ENCODE data around the gene PCYOX1L.

The PCYOX1L gene

GRCh38 chr5:149400304-149400703 lies 42.5 kb downstream of the PCYOX1L start:
- Histone ChIP-seq H3K9me3 (ENCODE audit: control insufficient read depth, low read length) (no peaks in the 10 kb centered on the region), H3K4me1 (ENCODE audit: control insufficient read depth, insufficient read depth, low read length, poor library complexity, severe bottlenecking) (peaks cover 43% of the 10 kb centered on the region), H3K4me3 (ENCODE audit: extremely low read depth, insufficient read depth, low read length, poor library complexity, severe bottlenecking) (no peak overlapping the region), H3K36me3 (ENCODE audit: control insufficient read depth, insufficient read depth, low read length) (no peaks in the 10 kb centered on the region), H3K27ac (ENCODE audit: low read depth, low read length, severe bottlenecking) (peak overlapping the region; percentile 60)
- 76 to 77% methylated on average over 4 to 5 of the region's 6 CpGs for WGBS, 2 experiments (ENCODE audit: insufficient coverage in 2 of 2)

GRCh38 chr5:149401051-149401450 lies 43.2 kb downstream of the PCYOX1L start:
- Histone ChIP-seq H3K27ac (ENCODE audit: low read depth, low read length, severe bottlenecking) (no peak overlapping the region), H3K36me3 (ENCODE audit: control insufficient read depth, insufficient read depth, low read length) (no peaks in the 10 kb centered on the region), H3K9me3 (ENCODE audit: control insufficient read depth, low read length) (no peaks in the 10 kb centered on the region), H3K4me1 (ENCODE audit: control insufficient read depth, insufficient read depth, low read length, poor library complexity, severe bottlenecking) (peaks cover 51% of the 10 kb centered on the region), H3K4me3 (ENCODE audit: extremely low read depth, insufficient read depth, low read length, poor library complexity, severe bottlenecking) (no peak overlapping the region)
- 100% methylated on average over 1 of the region's 2 CpGs for WGBS, 2 experiments (ENCODE audit: insufficient coverage in 2 of 2)

DNA sequence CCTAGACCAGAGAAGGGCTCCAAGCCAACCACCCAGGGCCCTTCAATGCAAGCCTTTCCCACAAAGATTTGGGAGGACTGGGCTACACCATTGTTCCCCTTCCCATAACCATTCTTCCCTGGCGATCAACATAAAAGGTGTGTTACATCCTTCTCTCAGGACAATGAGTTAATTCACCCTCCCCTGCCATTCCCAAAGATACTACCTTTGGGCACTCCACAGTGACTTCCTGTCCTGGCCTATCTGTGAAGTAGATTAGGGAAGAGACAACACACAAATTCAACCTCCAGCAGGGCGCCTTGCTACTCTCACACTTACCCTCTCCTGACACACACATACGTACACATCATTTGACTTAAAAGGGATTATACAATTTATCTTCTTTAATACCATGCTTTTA lies 44.4 kb downstream of the PCYOX1L start:
- Histone ChIP-seq H3K4me1 (ENCODE audit: control insufficient read depth, insufficient read depth, low read length, poor library complexity, severe bottlenecking) (peaks cover 61% of the 10 kb centered on the region), H3K36me3 (ENCODE audit: control insufficient read depth, insufficient read depth, low read length) (no peaks in the 10 kb centered on the region), H3K9me3 (ENCODE audit: control insufficient read depth, low read length) (no peaks in the 10 kb centered on the region), H3K27ac (ENCODE audit: low read depth, low read length, severe bottlenecking) (no peak overlapping the region), H3K4me3 (ENCODE audit: extremely low read depth, insufficient read depth, low read length, poor library complexity, severe bottlenecking) (no peak overlapping the region)
- 86% methylated on average over 1 of the region's 3 CpGs; no CpG with 5 or more reads in 1 of the 2 experiments for WGBS, 2 experiments (ENCODE audit: insufficient coverage in 2 of 2)

- 91% methylated on average over 11 to 13 of the region's 15 CpGs for WGBS, 2 experiments (ENCODE audit: insufficient coverage in 2 of 2)
- H3K4me1 ChIP-seq (ENCODE audit: control insufficient read depth, insufficient read depth, low read length, poor library complexity, severe bottlenecking), result peaks cover 71% of the 10 kb centered on the region
- no peaks in the 10 kb centered on the region for H3K36me3 ChIP-seq (ENCODE audit: control insufficient read depth, insufficient read depth, low read length)
- H3K4me3 ChIP-seq (ENCODE audit: extremely low read depth, insufficient read depth, low read length, poor library complexity, severe bottlenecking), result no peak overlapping the region
- no peaks in the 10 kb centered on the region for H3K9me3 ChIP-seq (ENCODE audit: control insufficient read depth, low read length)
- H3K27ac ChIP-seq (ENCODE audit: low read depth, low read length, severe bottlenecking), result peak overlapping the region; percentile 77
Measured at GRCh38 chr5:149403923-149404745, 46.3 kb downstream of the PCYOX1L start.

DNA sequence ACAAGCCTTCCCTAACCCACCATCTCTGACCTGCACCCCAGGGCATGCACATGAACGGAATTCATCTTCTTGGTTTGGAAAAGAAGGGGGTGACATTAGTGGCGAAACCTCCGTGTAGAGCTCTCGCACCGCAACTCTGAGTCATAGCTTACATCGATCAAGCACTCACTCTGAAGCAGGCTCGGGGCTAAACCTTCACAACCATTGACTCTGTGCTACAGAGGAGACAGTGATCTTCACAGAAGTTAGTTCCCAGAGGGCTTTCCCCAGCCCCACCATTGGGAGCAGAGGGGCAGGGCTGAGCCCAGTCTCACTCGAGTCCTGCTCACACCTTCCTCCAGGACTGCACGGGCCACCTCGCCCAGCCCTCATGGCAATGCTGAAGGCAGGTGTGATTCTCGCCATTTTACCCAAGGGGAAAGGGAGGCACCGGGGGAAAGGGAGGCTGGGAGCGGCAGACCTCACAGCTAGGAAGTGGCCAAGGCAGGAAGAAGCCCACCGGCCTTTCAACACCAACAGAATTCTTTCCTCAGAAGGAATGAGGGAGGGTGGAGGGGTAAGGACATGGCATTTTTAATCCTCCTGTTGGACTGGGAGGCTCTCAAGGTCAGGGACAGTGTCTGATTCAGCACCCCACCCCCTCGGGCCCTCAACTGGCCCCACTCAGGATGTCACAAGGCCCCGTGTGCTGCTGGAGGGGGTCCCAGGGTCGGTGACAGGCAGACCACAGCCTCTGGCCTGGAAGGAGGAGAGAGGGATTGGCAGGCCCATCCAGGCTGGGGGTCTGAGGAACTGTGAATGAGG lies 47.1 kb downstream of the PCYOX1L start:
- Histone ChIP-seq H3K36me3 (ENCODE audit: control insufficient read depth, insufficient read depth, low read length) (no peaks in the 10 kb centered on the region), H3K9me3 (ENCODE audit: control insufficient read depth, low read length) (no peaks in the 10 kb centered on the region), H3K4me1 (ENCODE audit: control insufficient read depth, insufficient read depth, low read length, poor library complexity, severe bottlenecking) (peaks cover 69% of the 10 kb centered on the region), H3K4me3 (ENCODE audit: extremely low read depth, insufficient read depth, low read length, poor library complexity, severe bottlenecking) (no peak overlapping the region), H3K27ac (ENCODE audit: low read depth, low read length, severe bottlenecking) (peak overlapping the region; percentile 77)
- 77 to 85% methylated on average over 11 of the region's 17 CpGs for WGBS, 2 experiments (ENCODE audit: insufficient coverage in 2 of 2)

DNA sequence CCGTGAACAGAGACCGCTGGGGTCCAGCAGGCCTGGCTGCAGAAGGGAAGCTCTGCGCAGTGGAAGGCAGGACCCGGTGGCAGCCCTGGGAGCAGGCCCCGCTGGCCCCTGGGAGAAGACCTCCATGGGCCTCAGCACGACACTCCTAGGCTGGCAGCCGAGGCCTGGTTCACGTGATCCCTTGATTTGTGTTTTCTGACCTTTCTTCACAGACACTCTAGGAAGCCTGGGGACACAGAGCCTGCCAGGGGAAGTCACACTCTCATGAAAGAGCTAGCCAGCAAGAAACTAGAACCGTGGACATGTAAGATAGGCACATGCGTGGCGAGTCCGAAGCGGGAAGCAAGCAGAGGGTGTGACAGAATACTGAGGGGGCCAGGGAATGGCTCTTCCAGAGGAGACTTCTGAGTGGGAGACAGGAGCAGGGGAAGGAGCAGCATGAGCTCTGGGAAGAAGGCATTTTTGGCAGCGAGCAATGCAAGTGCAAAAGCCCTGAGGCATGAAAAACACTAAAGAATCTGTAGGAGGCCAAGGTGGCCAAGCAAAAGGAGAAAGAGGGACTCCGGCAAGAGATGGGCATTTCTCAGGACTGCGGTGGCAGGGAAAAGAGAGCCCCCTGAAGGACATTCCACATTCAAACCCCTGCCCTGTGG lies 47.8 kb downstream of the PCYOX1L start:
- no peak overlapping the region for H3K4me3 ChIP-seq (ENCODE audit: extremely low read depth, insufficient read depth, low read length, poor library complexity, severe bottlenecking)
- WGBS, 2 experiments (ENCODE audit: insufficient coverage in 2 of 2), result 88 to 94% methylated on average over 15 to 16 of the region's 16 CpGs
- peak overlapping the region; percentile 77 for H3K27ac ChIP-seq (ENCODE audit: low read depth, low read length, severe bottlenecking)
- peaks cover 69% of the 10 kb centered on the region for H3K4me1 ChIP-seq (ENCODE audit: control insufficient read depth, insufficient read depth, low read length, poor library complexity, severe bottlenecking)
- no peaks in the 10 kb centered on the region for H3K9me3 ChIP-seq (ENCODE audit: control insufficient read depth, low read length)
- no peaks in the 10 kb centered on the region for H3K36me3 ChIP-seq (ENCODE audit: control insufficient read depth, insufficient read depth, low read length)

DNA sequence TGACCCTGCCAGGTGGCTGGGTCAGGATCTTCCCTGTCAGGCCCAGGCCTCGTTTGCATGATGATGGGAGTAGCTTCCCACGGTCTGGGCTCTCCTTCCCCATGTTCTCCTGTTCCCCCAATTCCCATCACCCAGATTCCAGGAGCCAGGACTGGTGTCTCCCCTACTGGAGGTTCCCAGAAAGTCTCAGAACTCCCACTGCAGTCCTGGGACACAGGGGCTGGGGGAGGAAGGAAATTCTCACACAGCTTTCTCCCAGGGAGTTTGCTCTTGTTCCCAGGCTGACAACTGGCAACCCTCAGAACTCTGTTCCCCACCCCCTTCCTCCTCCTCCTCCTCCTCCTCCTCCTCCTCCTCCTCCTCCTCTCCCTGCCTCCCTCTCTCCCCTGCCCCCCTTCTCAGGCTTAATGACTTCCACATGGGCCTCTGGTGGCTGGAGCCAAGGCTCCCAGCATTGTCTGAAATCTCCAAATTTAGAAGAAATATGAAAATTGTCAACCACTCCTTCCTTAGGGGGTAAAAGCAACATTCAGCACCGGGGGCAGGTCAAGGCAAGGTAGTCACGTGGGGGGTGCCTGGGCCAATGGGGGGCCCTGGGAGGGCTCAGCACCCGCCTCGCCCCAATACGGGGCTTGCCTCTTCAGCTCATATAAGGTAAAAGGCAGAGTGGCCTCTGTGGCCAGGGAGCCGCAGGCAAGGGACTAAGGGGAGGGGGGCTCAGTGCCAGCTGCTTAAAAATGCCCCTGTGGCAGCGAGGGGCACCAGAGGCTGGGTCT lies 48.5 kb downstream of the PCYOX1L start:
- H3K36me3 ChIP-seq (ENCODE audit: control insufficient read depth, insufficient read depth, low read length), result no peaks in the 10 kb centered on the region
- 67 to 82% methylated on average over 7 to 9 of the region's 9 CpGs for WGBS, 2 experiments (ENCODE audit: insufficient coverage in 2 of 2)
- no peak overlapping the region for H3K4me3 ChIP-seq (ENCODE audit: extremely low read depth, insufficient read depth, low read length, poor library complexity, severe bottlenecking)
- peaks cover 66% of the 10 kb centered on the region for H3K4me1 ChIP-seq (ENCODE audit: control insufficient read depth, insufficient read depth, low read length, poor library complexity, severe bottlenecking)
- H3K27ac ChIP-seq (ENCODE audit: low read depth, low read length, severe bottlenecking), result peak overlapping the region; percentile 77
- H3K9me3 ChIP-seq (ENCODE audit: control insufficient read depth, low read length), result no peaks in the 10 kb centered on the region

- peak overlapping the region; percentile 3 for H3K4me3 ChIP-seq (ENCODE audit: extremely low read depth, insufficient read depth, low read length, poor library complexity, severe bottlenecking)
- 90 to 95% methylated on average over 2 to 4 of the region's 4 CpGs for WGBS, 2 experiments (ENCODE audit: insufficient coverage in 2 of 2)
- peak overlapping the region; percentile 77 for H3K27ac ChIP-seq (ENCODE audit: low read depth, low read length, severe bottlenecking)
- H3K36me3 ChIP-seq (ENCODE audit: control insufficient read depth, insufficient read depth, low read length), result no peaks in the 10 kb centered on the region
- H3K9me3 ChIP-seq (ENCODE audit: control insufficient read depth, low read length), result no peaks in the 10 kb centered on the region
- H3K4me1 ChIP-seq (ENCODE audit: control insufficient read depth, insufficient read depth, low read length, poor library complexity, severe bottlenecking), result peaks cover 64% of the 10 kb centered on the region
Measured at GRCh38 chr5:149406979-149407306, 49.1 kb downstream of the PCYOX1L start.

- Histone ChIP-seq H3K27ac (ENCODE audit: low read depth, low read length, severe bottlenecking) (no peak overlapping the region), H3K36me3 (ENCODE audit: control insufficient read depth, insufficient read depth, low read length) (no peaks in the 10 kb centered on the region), H3K9me3 (ENCODE audit: control insufficient read depth, low read length) (no peaks in the 10 kb centered on the region), H3K4me3 (ENCODE audit: extremely low read depth, insufficient read depth, low read length, poor library complexity, severe bottlenecking) (peak overlapping the region; percentile 22), H3K4me1 (ENCODE audit: control insufficient read depth, insufficient read depth, low read length, poor library complexity, severe bottlenecking) (peaks cover 60% of the 10 kb centered on the region)
- WGBS, 2 experiments (ENCODE audit: insufficient coverage in 2 of 2), result 84 to 90% methylated on average over 10 to 11 of the region's 11 CpGs
Measured at GRCh38 chr5:149407323-149408251, 49.7 kb downstream of the PCYOX1L start.
